ENCODE results near the gene OCA2. TPM values are rescaled to one million over a fixed set of nuclear protein-coding genes. Genes with fewer than 3 reads are reported as not detected.

OCA2 gene
- total and polyA plus RNA-seq, 2 experiments from 2014 or later, result 0.49 to 0.63 TPM

- Histone ChIP-seq H3K27me3 (no peaks in the 10 kb centered on the region), H3K36me3 (no peaks in the 10 kb centered on the region), H3K4me3 (no peak overlapping the region), H3K9me3 (ENCODE audit: low read depth) (no peaks in the 10 kb centered on the region), H3K27ac (no peak overlapping the region), H3K4me1 (ENCODE audit: low read depth) (no peaks in the 10 kb centered on the region)
- DNase-seq (ENCODE audit: low read depth in 1 of 2, low spot score in 1 of 2), result no peak
- no peak for TF ChIP-seq CTCF (IDR thresholded peaks at IDR 0.05; ENCODE audit: low read depth, low read length)
These were observed 311.2 kb downstream of the OCA2 start for GRCh38 chr15:27787931-27788330.

- Histone ChIP-seq H3K9me3 (ENCODE audit: low read depth) (no peaks in the 10 kb centered on the region), H3K27ac (no peak overlapping the region), H3K4me1 (ENCODE audit: low read depth) (no peaks in the 10 kb centered on the region), H3K27me3 (no peaks in the 10 kb centered on the region), H3K4me3 (no peak overlapping the region), H3K36me3 (no peaks in the 10 kb centered on the region)
- no peak for DNase-seq (ENCODE audit: low read depth in 1 of 2, low spot score in 1 of 2)
- TF ChIP-seq CTCF (IDR thresholded peaks at IDR 0.05; ENCODE audit: low read depth, low read length), result no peak
These were observed 315.0 kb downstream of the OCA2 start for GRCh38 chr15:27784107-27784506.

GRCh38 chr15:27783678-27784077, 315.4 kb downstream of the OCA2 start:
- TF ChIP-seq CTCF (IDR thresholded peaks at IDR 0.05; ENCODE audit: low read depth, low read length), result no peak
- Histone ChIP-seq H3K27ac (no peak overlapping the region), H3K36me3 (no peaks in the 10 kb centered on the region), H3K4me1 (ENCODE audit: low read depth) (no peaks in the 10 kb centered on the region), H3K9me3 (ENCODE audit: low read depth) (no peaks in the 10 kb centered on the region), H3K27me3 (no peaks in the 10 kb centered on the region), H3K4me3 (no peak overlapping the region)
- DNase-seq (ENCODE audit: low read depth in 1 of 2, low spot score in 1 of 2), result no peak

DNA sequence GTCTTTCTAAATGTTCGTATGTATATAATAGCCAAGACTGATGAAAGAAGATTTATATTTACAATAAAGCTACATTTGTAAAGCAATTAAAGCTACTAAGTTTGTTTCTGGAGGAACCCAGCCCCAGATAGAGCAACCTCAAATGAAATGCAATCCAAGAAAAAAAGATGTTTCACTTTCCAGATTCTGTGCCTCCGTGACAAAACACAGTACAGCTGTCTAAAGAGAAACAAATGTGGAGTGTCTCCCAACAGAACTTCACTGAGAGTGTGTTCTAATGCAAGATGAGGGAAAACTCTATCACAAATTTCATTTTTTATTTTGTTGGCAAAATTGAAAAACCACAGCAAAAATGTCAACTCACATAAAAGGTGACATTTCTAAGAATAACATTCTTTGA, 317.0 kb downstream of the OCA2 start:
- no peaks in the 10 kb centered on the region for H3K27me3 ChIP-seq
- H3K4me3 ChIP-seq, result no peak overlapping the region
- no peak for TF ChIP-seq CTCF (IDR thresholded peaks at IDR 0.05; ENCODE audit: low read depth, low read length)
- no peaks in the 10 kb centered on the region for H3K4me1 ChIP-seq (ENCODE audit: low read depth)
- DNase-seq (ENCODE audit: low read depth in 1 of 2, low spot score in 1 of 2), result no peak
- H3K36me3 ChIP-seq, result no peaks in the 10 kb centered on the region
- no peaks in the 10 kb centered on the region for H3K9me3 ChIP-seq (ENCODE audit: low read depth)
- H3K27ac ChIP-seq, result no peak overlapping the region

DNA sequence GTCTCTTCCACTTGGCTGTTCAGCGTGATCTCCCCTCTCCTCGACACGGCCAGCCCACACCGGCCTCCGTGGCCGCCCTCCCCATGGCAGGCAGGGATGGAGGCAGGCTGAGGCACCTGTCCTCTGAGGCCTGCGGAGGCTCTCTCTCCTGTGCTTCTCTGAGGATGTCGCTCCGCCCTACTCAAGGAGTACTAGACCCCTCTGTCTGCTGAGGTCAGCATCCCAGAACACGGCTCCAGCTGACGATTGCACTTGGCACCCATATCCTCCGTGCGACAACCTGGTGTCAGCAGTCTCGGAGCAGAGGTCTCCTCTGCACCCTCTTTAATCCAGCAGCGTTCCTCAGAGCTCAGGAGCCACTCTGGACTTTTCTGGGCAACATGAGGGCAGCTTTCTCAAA, 322.6 kb downstream of the OCA2 start:
- Histone ChIP-seq H3K9me3 (ENCODE audit: low read depth) (no peaks in the 10 kb centered on the region), H3K4me1 (ENCODE audit: low read depth) (no peaks in the 10 kb centered on the region), H3K27ac (no peak overlapping the region), H3K4me3 (no peak overlapping the region), H3K27me3 (no peaks in the 10 kb centered on the region), H3K36me3 (no peaks in the 10 kb centered on the region)
- no peak for DNase-seq (ENCODE audit: low read depth in 1 of 2, low spot score in 1 of 2)
- TF ChIP-seq CTCF (IDR thresholded peaks at IDR 0.05; ENCODE audit: low read depth, low read length), result no peak

- no peak overlapping the region for H3K4me3 ChIP-seq
- TF ChIP-seq CTCF (IDR thresholded peaks at IDR 0.05; ENCODE audit: low read depth, low read length), result no peak
- no peaks in the 10 kb centered on the region for H3K9me3 ChIP-seq (ENCODE audit: low read depth)
- H3K4me1 ChIP-seq (ENCODE audit: low read depth), result no peaks in the 10 kb centered on the region
- H3K27me3 ChIP-seq, result no peaks in the 10 kb centered on the region
- DNase-seq (ENCODE audit: low read depth in 1 of 2, low spot score in 1 of 2), result no peak
- H3K27ac ChIP-seq, result no peak overlapping the region
- no peaks in the 10 kb centered on the region for H3K36me3 ChIP-seq
These were observed 324.5 kb downstream of the OCA2 start for GRCh38 chr15:27774638-27775037.

Data from cardiac muscle cell (in vitro differentiated cells and primary cell).